ENCODE measurements around the gene SGSM1. TPM values are rescaled to one million over a fixed set of nuclear protein-coding genes. Genes with fewer than 3 reads are reported as not detected.

SGSM1 gene
- polyA plus RNA-seq, 6 donors from 2014 or later: 0.13 to 0.97 (median 0.50) TPM; not detected in 2

- H3K27me3 Mint-ChIP-seq: peaks cover 9 to 20% (median 19%) of the 10 kb centered on the region in 3 donors
- no peaks in the 10 kb centered on the region for H3K4me1 Mint-ChIP-seq
- H3K4me3 Mint-ChIP-seq: no peak overlapping the region
- no peak overlapping the region for H3K27ac Mint-ChIP-seq
- H3K9me3 Mint-ChIP-seq: peaks cover 0 to 6% (median 0%) of the 10 kb centered on the region in 7 donors
- H3K36me3 Mint-ChIP-seq: peaks cover 0 to 9% of the 10 kb centered on the region in 2 donors
- DNase-seq: no peak
- no peak for ATAC-seq (ENCODE audit: low read depth in 2 of 2)
Observed at GRCh38 chr22:24859587-24859986, 53.6 kb downstream of the SGSM1 start.

GRCh38 chr22:24865508-24865907, 59.5 kb downstream of the SGSM1 start:
- DNase-seq (no peak), ATAC-seq (ENCODE audit: low read depth in 2 of 2) (no peak)
- Mint-ChIP-seq H3K4me3 (no peak overlapping the region), H3K9me3 (peaks cover 0 to 2% (median 0%) of the 10 kb centered on the region in 7 donors), H3K27ac (no peak overlapping the region), H3K27me3 (peaks cover 5 to 34% (median 27%) of the 10 kb centered on the region in 3 donors), H3K36me3 (no peaks in the 10 kb centered on the region), H3K4me1 (no peaks in the 10 kb centered on the region)

- peaks cover 0 to 2% (median 0%) of the 10 kb centered on the region in 7 donors for H3K9me3 Mint-ChIP-seq
- DNase-seq: no peak
- no peak for ATAC-seq (ENCODE audit: low read depth in 2 of 2)
- peaks cover 5 to 34% (median 27%) of the 10 kb centered on the region in 3 donors for H3K27me3 Mint-ChIP-seq
- H3K27ac Mint-ChIP-seq: no peak overlapping the region
- H3K4me1 Mint-ChIP-seq: no peaks in the 10 kb centered on the region
- H3K36me3 Mint-ChIP-seq: no peaks in the 10 kb centered on the region
- H3K4me3 Mint-ChIP-seq: peak overlapping the region in 1 of 8 donors; percentile 0
Observed at GRCh38 chr22:24867323-24868022, 61.5 kb downstream of the SGSM1 start.

GRCh38 chr22:24868979-24869378, 63.0 kb downstream of the SGSM1 start:
- H3K27ac Mint-ChIP-seq: no peak overlapping the region
- DNase-seq (no peak), ATAC-seq (ENCODE audit: low read depth in 2 of 2) (no peak)
- peaks cover 4 to 26% (median 23%) of the 10 kb centered on the region in 3 donors for H3K27me3 Mint-ChIP-seq
- no peaks in the 10 kb centered on the region for H3K4me1 Mint-ChIP-seq
- H3K9me3 Mint-ChIP-seq: peaks cover 0 to 2% (median 0%) of the 10 kb centered on the region in 7 donors
- H3K4me3 Mint-ChIP-seq: no peak overlapping the region
- H3K36me3 Mint-ChIP-seq: no peaks in the 10 kb centered on the region

- Mint-ChIP-seq H3K27me3 (peaks cover 0 to 14% (median 5%) of the 10 kb centered on the region in 3 donors), H3K4me3 (no peak overlapping the region), H3K27ac (no peak overlapping the region), H3K36me3 (peaks cover 0 to 6% of the 10 kb centered on the region in 2 donors), H3K4me1 (no peaks in the 10 kb centered on the region), H3K9me3 (peaks cover 0 to 14% (median 2%) of the 10 kb centered on the region in 7 donors)
- ATAC-seq (ENCODE audit: low read depth in 2 of 2): no peak
- no peak for DNase-seq
Observed at GRCh38 chr22:24871611-24872205, 65.7 kb downstream of the SGSM1 start.

GRCh38 chr22:24873226-24873625, 67.2 kb downstream of the SGSM1 start:
- Mint-ChIP-seq H3K4me3 (no peak overlapping the region), H3K36me3 (peaks cover 0 to 6% of the 10 kb centered on the region in 2 donors), H3K9me3 (peaks cover 0 to 19% (median 2%) of the 10 kb centered on the region in 7 donors), H3K27ac (no peak overlapping the region), H3K27me3 (peaks cover 0 to 6% (median 0%) of the 10 kb centered on the region in 3 donors), H3K4me1 (no peaks in the 10 kb centered on the region)
- no peak for ATAC-seq (ENCODE audit: low read depth in 2 of 2)
- DNase-seq: no peak

GRCh38 chr22:24875862-24876506, 70.0 kb downstream of the SGSM1 start:
- DNase-seq (no peak), ATAC-seq (ENCODE audit: low read depth in 2 of 2) (no peak)
- Mint-ChIP-seq H3K27ac (peak overlapping the region in 1 of 6 donors; percentile 17), H3K4me1 (no peaks in the 10 kb centered on the region), H3K36me3 (peaks cover 0 to 6% of the 10 kb centered on the region in 2 donors), H3K4me3 (no peak overlapping the region), H3K27me3 (peaks cover 4 to 8% (median 6%) of the 10 kb centered on the region in 3 donors), H3K9me3 (peaks cover 2 to 33% (median 8%) of the 10 kb centered on the region in 7 donors)

- ATAC-seq (ENCODE audit: low read depth in 2 of 2) (no peak), DNase-seq (no peak)
- no peaks in the 10 kb centered on the region for H3K4me1 Mint-ChIP-seq
- H3K9me3 Mint-ChIP-seq: peaks cover 2 to 33% (median 8%) of the 10 kb centered on the region in 7 donors
- no peak overlapping the region for H3K4me3 Mint-ChIP-seq
- H3K27ac Mint-ChIP-seq: no peak overlapping the region
- peaks cover 0 to 6% of the 10 kb centered on the region in 2 donors for H3K36me3 Mint-ChIP-seq
- H3K27me3 Mint-ChIP-seq: peaks cover 4 to 8% (median 6%) of the 10 kb centered on the region in 3 donors
Observed at GRCh38 chr22:24876700-24877099, 70.7 kb downstream of the SGSM1 start.

- no peaks in the 10 kb centered on the region for H3K4me1 Mint-ChIP-seq
- no peak for DNase-seq
- peaks cover 2 to 33% (median 8%) of the 10 kb centered on the region in 7 donors for H3K9me3 Mint-ChIP-seq
- ATAC-seq (ENCODE audit: low read depth in 2 of 2): no peak
- H3K27me3 Mint-ChIP-seq: peaks cover 4 to 13% (median 6%) of the 10 kb centered on the region in 3 donors
- H3K36me3 Mint-ChIP-seq: peaks cover 0 to 6% of the 10 kb centered on the region in 2 donors
- no peak overlapping the region for H3K4me3 Mint-ChIP-seq
- H3K27ac Mint-ChIP-seq: no peak overlapping the region
Observed at GRCh38 chr22:24878969-24879368, 73.0 kb downstream of the SGSM1 start.

GRCh38 chr22:24883432-24883831, 77.4 kb downstream of the SGSM1 start:
- Mint-ChIP-seq H3K27ac (no peak overlapping the region), H3K4me3 (no peak overlapping the region), H3K36me3 (no peaks in the 10 kb centered on the region), H3K9me3 (peaks cover 0 to 11% (median 3%) of the 10 kb centered on the region in 7 donors), H3K4me1 (no peaks in the 10 kb centered on the region), H3K27me3 (peaks cover 0 to 17% (median 11%) of the 10 kb centered on the region in 3 donors)
- DNase-seq: no peak
- ATAC-seq (ENCODE audit: low read depth in 2 of 2): no peak

- Mint-ChIP-seq H3K9me3 (no peaks in the 10 kb centered on the region), H3K36me3 (no peaks in the 10 kb centered on the region), H3K4me3 (no peak overlapping the region), H3K4me1 (no peaks in the 10 kb centered on the region), H3K27ac (no peak overlapping the region), H3K27me3 (peaks cover 12 to 22% (median 13%) of the 10 kb centered on the region in 3 donors)
- DNase-seq: no peak
- ATAC-seq (ENCODE audit: low read depth in 2 of 2): no peak
Observed at GRCh38 chr22:24887260-24887659, 81.2 kb downstream of the SGSM1 start.

- no peak for ATAC-seq (ENCODE audit: low read depth in 2 of 2)
- Mint-ChIP-seq H3K9me3 (peaks cover 0 to 3% (median 0%) of the 10 kb centered on the region in 7 donors), H3K27me3 (peaks cover 15 to 26% (median 25%) of the 10 kb centered on the region in 3 donors), H3K4me3 (no peak overlapping the region), H3K4me1 (no peaks in the 10 kb centered on the region), H3K27ac (no peak overlapping the region), H3K36me3 (no peaks in the 10 kb centered on the region)
- DNase-seq: no peak
Observed at GRCh38 chr22:24893341-24894070, 87.5 kb downstream of the SGSM1 start.
